ENCODE measurements around the gene STK32B.

GRCh38 chr4:5143306-5143861 lies 92.1 kb downstream of the STK32B start:
- TF ChIP-seq CTCF (conservative IDR thresholded peaks at IDR 0.05; ENCODE audit: low read depth, low read length) (no peak), EZH2 (IDR thresholded peaks at IDR 0.05; ENCODE audit: borderline replicate concordance, low read depth, low read length, poor library complexity, severe bottlenecking) (no peak)

Measured in A673 (cell line).